ENCODE data around the gene TRIM52. TPM values are rescaled to one million over a fixed set of nuclear protein-coding genes. Genes with fewer than 3 reads are reported as not detected.

Gene TRIM52
- total and polyA plus RNA-seq, 2 of the 4 experiments (the other 2 are of a cell fraction) = 2.3 to 6.9 TPM

DNA sequence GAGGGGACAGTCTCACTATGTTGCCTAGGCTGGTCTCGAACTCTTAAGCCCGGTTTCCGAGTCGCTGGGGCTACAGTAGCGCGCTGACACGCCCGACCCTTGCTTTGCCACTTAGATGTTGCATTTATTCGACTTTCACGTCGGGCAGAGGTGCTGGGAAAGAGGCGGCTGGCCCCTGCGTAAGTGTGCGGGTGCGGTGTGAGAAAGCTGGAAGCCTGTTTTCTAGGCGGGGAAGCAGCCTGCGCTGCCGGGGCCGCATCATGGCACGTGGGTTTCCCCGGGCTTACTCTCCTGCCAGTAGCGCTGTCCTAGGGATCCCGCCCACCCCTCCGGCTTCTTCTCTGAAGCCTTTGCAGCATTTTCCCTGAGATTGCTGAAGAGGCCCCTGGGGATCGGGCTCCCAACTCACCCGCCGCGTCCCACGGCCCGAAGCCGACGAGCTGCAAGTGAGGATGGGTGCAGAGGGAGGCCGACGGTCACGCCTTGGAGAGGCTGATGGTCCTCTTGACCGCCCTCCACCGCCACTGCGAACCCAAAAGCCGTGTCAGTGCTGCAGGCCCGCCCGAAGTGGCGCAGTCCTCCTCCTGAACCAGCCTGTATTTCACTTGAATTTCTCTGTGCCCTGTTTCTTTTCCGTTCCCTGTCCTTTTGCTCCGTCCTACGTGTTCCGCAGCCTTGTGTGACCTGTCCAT lies 43.7 kb downstream of the TRIM52 start:
- H2BK5ac ChIP-seq (ENCODE audit: low read depth, low read length, poor library complexity, severe bottlenecking) = no peak overlapping the region
- dilution Hi-C loops (cut with HindIII; ENCODE audit: low sequenced_read_pairs, unreplicated experiment) = no loop called here
- BruUV-seq (replicated peaks) = no TSS peak
- H4K91ac ChIP-seq (ENCODE audit: insufficient read depth, low read depth, low read length) = no peak overlapping the region
- no peak overlapping the region for H3K27ac ChIP-seq (ENCODE audit: insufficient read depth, low read length)
- no peak overlapping the region for H2BK20ac ChIP-seq (ENCODE audit: low read depth, low read length)
- H3K4me1 ChIP-seq (ENCODE audit: control insufficient read depth, insufficient read depth, low read length) = 0 out of 2 replicates have a peak, but pooled peaks cover 2% of the 10 kb centered on the region
- no peak overlapping the region for H2AK5ac ChIP-seq (ENCODE audit: low read depth, low read length)
- H3K36me3 ChIP-seq (ENCODE audit: control insufficient read depth, insufficient read depth, low read length) = no peaks in the 10 kb centered on the region
- H4K5ac ChIP-seq (ENCODE audit: low read depth, low read length) = no peak overlapping the region
- H3K4ac ChIP-seq (ENCODE audit: low read depth, low read length) = no peak overlapping the region
- POLR2A ChIA-PET (ENCODE audit: unreplicated experiment) = no interaction called here
- peak overlapping the region; percentile 55 for H3K4me3 ChIP-seq (ENCODE audit: insufficient read depth, low read depth, low read length)
- H2BK120ac ChIP-seq (ENCODE audit: low read depth, low read length) = no peak overlapping the region
- no peak overlapping the region for H3K18ac ChIP-seq (ENCODE audit: low read depth, low read length)
- ATAC-seq (ENCODE audit: low read depth) = peak; percentile 6
- H2AFZ ChIP-seq (replicated peaks; ENCODE audit: low read length, poor library complexity) = peak overlapping the region; percentile 87
- H3K9me3 ChIP-seq (ENCODE audit: control insufficient read depth, insufficient read depth, low read length) = no peaks in the 10 kb centered on the region
- no peak overlapping the region for H3K56ac ChIP-seq (ENCODE audit: extremely low read depth, insufficient read depth, low read length)
- H3K9ac ChIP-seq (ENCODE audit: low read depth, low read length) = no peak overlapping the region
- H2AK9ac ChIP-seq (replicated peaks; ENCODE audit: low read depth, low read length, poor library complexity) = peak overlapping the region; percentile 62
- peaks cover 15% of the 10 kb centered on the region for H4K20me1 ChIP-seq (ENCODE audit: insufficient read depth, low read length)
- 5% methylated on average over 12 of the region's 46 CpGs; no CpG with 5 or more reads in 1 of the 2 experiments for WGBS, 2 experiments (ENCODE audit: extremely low coverage in 2 of 2, insufficient read length in 1 of 2)
- peak overlapping the region; percentile 93 for H3K4me2 ChIP-seq (ENCODE audit: low read depth, low read length)
- H3K79me1 ChIP-seq (ENCODE audit: low read depth in 1 of 2, low read length in 2 of 2) = no peaks in the 10 kb centered on the region
- no peak overlapping the region for H3K14ac ChIP-seq (replicated peaks; ENCODE audit: low read depth, low read length)
- H4K8ac ChIP-seq (ENCODE audit: low read depth in 2 of 2, low read length in 2 of 2) = no peak overlapping the region
- intact Hi-C loops (cut with micrococcal nuclease) = no loop called here
- H3K27me3 ChIP-seq (ENCODE audit: control insufficient read depth, insufficient read depth, low read length) = no peaks in the 10 kb centered on the region; the same call in 1 of the 2 replicates
- H2BK15ac ChIP-seq (ENCODE audit: low read depth, low read length) = no peak overlapping the region
- peak; percentile 55 for DNase-seq
- peaks cover 8% of the 10 kb centered on the region; the same call in 1 of the 2 replicates for H3K9me1 ChIP-seq (ENCODE audit: insufficient read depth, low read length)
- CTCF ChIA-PET = no interaction called here
- in situ Hi-C loops (cut with MboI; ENCODE audit: low sequenced_read_pairs) = no loop called here
- peak overlapping the region; percentile 14; the same call in 1 of the 2 replicates for H3K23ac ChIP-seq (ENCODE audit: low read depth, low read length)
- no peak for TF ChIP-seq RFX5 (IDR thresholded peaks at IDR 0.05; ENCODE audit: low read depth, low read length)
- TF ChIP-seq CHD1 (IDR thresholded peaks at IDR 0.05; ENCODE audit: low read depth, low read length) = no peak
- TF ChIP-seq FOS (IDR thresholded peaks at IDR 0.05; ENCODE audit: low read depth, low read length) = no peak
- TF ChIP-seq MAFK (IDR thresholded peaks at IDR 0.05; ENCODE audit: low read depth, low read length) = no peak
- no peak for TF ChIP-seq RCOR1 (IDR thresholded peaks at IDR 0.05; ENCODE audit: insufficient replicate concordance, low read length)
- no peak for TF ChIP-seq MAZ (IDR thresholded peaks at IDR 0.05; ENCODE audit: borderline replicate concordance, low read depth, low read length)
- TF ChIP-seq MXI1 (IDR thresholded peaks at IDR 0.05; ENCODE audit: borderline replicate concordance, low read depth, low read length) = peak; percentile 69; the same call in 1 of the 2 replicates
- TF ChIP-seq, protein P1, sequence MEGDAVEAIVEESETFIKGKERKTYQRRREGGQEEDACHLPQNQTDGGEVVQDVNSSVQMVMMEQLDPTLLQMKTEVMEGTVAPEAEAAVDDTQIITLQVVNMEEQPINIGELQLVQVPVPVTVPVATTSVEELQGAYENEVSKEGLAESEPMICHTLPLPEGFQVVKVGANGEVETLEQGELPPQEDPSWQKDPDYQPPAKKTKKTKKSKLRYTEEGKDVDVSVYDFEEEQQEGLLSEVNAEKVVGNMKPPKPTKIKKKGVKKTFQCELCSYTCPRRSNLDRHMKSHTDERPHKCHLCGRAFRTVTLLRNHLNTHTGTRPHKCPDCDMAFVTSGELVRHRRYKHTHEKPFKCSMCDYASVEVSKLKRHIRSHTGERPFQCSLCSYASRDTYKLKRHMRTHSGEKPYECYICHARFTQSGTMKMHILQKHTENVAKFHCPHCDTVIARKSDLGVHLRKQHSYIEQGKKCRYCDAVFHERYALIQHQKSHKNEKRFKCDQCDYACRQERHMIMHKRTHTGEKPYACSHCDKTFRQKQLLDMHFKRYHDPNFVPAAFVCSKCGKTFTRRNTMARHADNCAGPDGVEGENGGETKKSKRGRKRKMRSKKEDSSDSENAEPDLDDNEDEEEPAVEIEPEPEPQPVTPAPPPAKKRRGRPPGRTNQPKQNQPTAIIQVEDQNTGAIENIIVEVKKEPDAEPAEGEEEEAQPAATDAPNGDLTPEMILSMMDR (conservative IDR thresholded peaks at IDR 0.05; ENCODE audit: low read depth, low read length) = no peak
- no peak for TF ChIP-seq NFE2L2 (IDR thresholded peaks at IDR 0.05; ENCODE audit: low read depth, low read length)
- TF ChIP-seq CEBPB (IDR thresholded peaks at IDR 0.05; ENCODE audit: low read depth, low read length) = no peak
- peak; percentile 33; the same call in 1 of the 2 replicates for TF ChIP-seq BHLHE40 (IDR thresholded peaks at IDR 0.05; ENCODE audit: low read depth, low read length)
- TF ChIP-seq, protein P2, sequence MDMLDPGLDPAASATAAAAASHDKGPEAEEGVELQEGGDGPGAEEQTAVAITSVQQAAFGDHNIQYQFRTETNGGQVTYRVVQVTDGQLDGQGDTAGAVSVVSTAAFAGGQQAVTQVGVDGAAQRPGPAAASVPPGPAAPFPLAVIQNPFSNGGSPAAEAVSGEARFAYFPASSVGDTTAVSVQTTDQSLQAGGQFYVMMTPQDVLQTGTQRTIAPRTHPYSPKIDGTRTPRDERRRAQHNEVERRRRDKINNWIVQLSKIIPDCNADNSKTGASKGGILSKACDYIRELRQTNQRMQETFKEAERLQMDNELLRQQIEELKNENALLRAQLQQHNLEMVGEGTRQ (IDR thresholded peaks at IDR 0.05; ENCODE audit: low read depth, low read length) = peak; percentile 51; the same call in 1 of the 2 replicates
- TF ChIP-seq, protein P3, sequence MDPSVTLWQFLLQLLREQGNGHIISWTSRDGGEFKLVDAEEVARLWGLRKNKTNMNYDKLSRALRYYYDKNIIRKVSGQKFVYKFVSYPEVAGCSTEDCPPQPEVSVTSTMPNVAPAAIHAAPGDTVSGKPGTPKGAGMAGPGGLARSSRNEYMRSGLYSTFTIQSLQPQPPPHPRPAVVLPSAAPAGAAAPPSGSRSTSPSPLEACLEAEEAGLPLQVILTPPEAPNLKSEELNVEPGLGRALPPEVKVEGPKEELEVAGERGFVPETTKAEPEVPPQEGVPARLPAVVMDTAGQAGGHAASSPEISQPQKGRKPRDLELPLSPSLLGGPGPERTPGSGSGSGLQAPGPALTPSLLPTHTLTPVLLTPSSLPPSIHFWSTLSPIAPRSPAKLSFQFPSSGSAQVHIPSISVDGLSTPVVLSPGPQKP (IDR thresholded peaks at IDR 0.05; ENCODE audit: borderline replicate concordance, low read depth, low read length) = no peak
- TF ChIP-seq SMC3 (IDR thresholded peaks at IDR 0.05; ENCODE audit: low read depth, low read length) = no peak
- TF ChIP-seq RAD21 (IDR thresholded peaks at IDR 0.05; ENCODE audit: low read length) = no peak

Measured in IMR-90 (cell line).